ENCODE measurements around the gene CXCL14. TPM values are rescaled to one million over a fixed set of nuclear protein-coding genes. Genes with fewer than 3 reads are reported as not detected.

CXCL14 gene
- total RNA-seq, 1 donor = 0.18 TPM

DNA sequence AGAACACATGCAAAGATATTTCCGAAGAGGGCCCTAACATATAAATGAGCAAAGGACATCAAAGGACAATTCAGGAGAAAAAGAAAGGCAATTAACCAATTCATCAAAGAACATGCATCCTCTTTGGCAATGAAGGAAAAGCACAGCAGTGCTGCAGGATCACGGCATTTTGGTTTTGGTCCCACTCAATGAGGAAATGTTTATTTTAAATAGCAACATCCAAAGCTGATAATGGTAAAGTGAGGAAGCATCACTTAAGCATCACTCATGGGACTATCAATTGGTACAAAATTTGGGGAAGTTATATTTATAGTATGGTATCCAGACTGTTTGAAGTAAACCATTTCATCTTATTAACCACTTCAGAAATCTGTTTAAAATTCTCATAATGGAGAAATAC, 5.5 kb upstream of the CXCL14 start:
- TF ChIP-seq, protein P1, sequence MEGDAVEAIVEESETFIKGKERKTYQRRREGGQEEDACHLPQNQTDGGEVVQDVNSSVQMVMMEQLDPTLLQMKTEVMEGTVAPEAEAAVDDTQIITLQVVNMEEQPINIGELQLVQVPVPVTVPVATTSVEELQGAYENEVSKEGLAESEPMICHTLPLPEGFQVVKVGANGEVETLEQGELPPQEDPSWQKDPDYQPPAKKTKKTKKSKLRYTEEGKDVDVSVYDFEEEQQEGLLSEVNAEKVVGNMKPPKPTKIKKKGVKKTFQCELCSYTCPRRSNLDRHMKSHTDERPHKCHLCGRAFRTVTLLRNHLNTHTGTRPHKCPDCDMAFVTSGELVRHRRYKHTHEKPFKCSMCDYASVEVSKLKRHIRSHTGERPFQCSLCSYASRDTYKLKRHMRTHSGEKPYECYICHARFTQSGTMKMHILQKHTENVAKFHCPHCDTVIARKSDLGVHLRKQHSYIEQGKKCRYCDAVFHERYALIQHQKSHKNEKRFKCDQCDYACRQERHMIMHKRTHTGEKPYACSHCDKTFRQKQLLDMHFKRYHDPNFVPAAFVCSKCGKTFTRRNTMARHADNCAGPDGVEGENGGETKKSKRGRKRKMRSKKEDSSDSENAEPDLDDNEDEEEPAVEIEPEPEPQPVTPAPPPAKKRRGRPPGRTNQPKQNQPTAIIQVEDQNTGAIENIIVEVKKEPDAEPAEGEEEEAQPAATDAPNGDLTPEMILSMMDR (IDR thresholded peaks at IDR 0.05; ENCODE audit: insufficient read depth, low read length) = no peak
- H3K4me3 ChIP-seq (ENCODE audit: low read depth, low read length) = no peak overlapping the region
- DNase-seq (ENCODE audit: low read depth) = no peak

DNA sequence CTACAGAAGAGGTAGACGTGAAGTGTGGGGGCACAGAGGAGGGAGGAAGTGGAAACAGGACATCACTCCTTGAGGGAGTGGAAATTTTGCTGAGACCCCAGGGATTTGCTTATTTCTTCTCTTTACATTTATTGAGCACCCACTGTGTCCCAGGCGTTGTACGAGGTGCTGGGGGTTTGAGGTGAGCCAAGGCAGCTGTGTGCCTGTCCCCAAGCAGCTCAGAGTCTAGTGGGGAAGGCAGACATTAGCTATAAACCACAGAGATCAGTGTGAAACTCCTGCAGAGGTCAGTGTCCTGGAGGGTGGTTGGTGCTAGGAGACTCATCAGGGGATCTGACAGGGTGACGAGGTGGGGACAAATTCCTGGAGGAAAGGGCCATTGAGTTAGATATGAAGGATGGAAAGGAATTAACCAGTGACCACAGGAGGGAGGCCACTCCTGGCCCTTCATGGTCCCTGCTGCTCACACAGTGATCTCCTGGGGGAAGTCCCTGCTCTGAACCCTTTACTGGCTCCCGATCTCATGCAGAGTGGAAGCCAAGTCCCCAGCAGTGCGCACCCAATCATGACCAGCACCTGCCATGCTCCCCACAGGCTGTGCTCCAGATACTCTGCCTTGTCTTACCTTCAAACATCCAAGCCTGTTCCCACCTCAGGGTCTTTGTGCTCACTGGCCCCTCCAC, 3.4 kb upstream of the CXCL14 start:
- DNase-seq (ENCODE audit: low read depth) = no peak
- TF ChIP-seq, protein P1 (IDR thresholded peaks at IDR 0.05; ENCODE audit: insufficient read depth, low read length) = no peak
- H3K4me3 ChIP-seq (ENCODE audit: low read depth, low read length) = no peak overlapping the region

DNA sequence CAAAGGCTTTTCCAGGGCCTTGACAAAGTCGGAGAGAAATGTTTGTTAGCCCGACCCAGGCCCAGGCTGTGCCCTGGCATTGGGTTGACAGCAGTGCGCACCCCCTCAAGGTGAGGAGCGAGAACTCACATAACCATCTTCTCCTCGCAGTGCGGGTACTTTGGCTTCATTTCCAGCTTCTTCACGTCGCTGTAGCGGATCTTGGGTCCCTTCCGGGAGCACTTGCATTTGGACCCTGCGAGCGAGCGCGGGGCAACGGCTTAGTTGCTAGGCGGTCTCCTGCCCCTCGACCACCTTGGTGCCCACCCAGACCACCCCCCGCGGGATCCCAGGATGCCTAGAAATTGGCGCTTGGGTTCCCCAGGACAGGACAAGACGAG, 496 bp downstream of the CXCL14 start:
- TF ChIP-seq, protein P1 (IDR thresholded peaks at IDR 0.05; ENCODE audit: insufficient read depth, low read length) = no peak
- no peak overlapping the region for H3K4me3 ChIP-seq (ENCODE audit: low read depth, low read length)
- no peak for DNase-seq (ENCODE audit: low read depth)

DNA sequence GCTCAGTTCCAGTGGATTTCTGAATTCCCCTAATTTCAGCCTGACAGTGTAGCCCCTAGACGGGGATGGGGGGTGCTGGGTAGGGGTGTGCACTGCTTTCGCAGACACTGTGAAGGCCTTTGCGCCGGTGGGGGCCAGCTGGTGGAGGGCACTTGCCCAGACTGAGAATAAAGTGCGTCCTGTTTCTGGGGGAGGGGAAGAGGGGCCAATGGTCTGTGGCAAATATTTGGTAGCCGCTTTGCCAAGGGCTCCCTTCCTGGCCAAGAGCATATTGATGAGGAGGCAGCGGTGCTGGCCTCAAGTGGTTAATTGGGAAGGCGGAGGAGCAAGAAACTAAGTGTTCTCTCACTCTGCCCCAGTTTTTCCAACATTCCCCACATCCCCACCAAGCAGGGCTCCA, 1.4 kb downstream of the CXCL14 start:
- no peak for DNase-seq (ENCODE audit: low read depth)
- no peak overlapping the region for H3K4me3 ChIP-seq (ENCODE audit: low read depth, low read length)
- TF ChIP-seq, protein P1 (IDR thresholded peaks at IDR 0.05; ENCODE audit: insufficient read depth, low read length) = no peak

DNA sequence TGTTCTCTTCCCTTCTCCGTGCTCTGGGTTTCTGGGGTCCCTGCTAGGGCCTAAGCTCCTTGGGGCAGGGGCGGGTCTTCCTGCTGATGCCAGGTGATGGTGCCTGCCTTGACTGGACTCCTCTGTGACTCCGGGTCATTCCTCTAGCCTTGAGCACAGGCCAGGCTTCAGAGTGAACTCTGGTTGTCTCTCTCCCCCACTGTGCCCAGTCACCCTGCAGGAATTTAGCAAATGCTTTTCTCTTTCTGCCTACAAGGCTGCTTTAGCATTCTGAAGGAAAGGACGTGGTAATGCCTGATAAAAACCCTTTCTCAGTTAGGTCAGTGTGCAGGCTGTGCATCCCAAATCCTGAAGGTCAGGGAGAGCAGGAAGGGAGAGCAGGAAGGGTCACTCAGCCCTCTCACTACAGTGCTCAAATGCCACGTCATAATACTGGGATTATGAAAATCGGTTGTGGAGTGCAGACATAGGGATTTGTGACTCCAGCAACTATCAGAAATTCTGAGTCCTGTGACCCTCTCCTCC, 2.7 kb downstream of the CXCL14 start:
- H3K4me3 ChIP-seq (ENCODE audit: low read depth, low read length) = no peak overlapping the region
- DNase-seq (ENCODE audit: low read depth) = peak; percentile 19
- TF ChIP-seq, protein P1 (IDR thresholded peaks at IDR 0.05; ENCODE audit: insufficient read depth, low read length) = no peak

DNA sequence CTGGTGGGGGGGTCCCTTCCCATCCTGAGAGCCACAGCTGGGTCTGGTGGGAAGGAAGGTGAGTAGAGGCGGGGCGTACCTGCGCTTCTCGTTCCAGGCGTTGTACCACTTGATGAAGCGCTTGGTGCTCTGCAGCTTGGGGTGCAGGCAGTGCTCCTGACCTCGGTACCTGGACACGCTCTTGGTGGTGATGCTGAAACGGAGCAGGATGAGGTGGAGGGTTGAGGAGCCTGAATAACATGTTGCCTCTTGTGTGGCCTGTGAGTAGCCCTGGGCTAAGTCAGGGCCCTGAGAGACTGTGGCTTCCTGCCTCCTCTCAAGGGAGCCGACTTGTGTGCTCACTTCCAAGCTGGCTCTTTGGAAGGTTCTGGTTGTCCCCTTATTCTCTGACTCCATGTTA, 4.3 kb downstream of the CXCL14 start:
- H3K4me3 ChIP-seq (ENCODE audit: low read depth, low read length) = no peak overlapping the region
- TF ChIP-seq, protein P1 (IDR thresholded peaks at IDR 0.05; ENCODE audit: insufficient read depth, low read length) = no peak
- DNase-seq (ENCODE audit: low read depth) = no peak

DNA sequence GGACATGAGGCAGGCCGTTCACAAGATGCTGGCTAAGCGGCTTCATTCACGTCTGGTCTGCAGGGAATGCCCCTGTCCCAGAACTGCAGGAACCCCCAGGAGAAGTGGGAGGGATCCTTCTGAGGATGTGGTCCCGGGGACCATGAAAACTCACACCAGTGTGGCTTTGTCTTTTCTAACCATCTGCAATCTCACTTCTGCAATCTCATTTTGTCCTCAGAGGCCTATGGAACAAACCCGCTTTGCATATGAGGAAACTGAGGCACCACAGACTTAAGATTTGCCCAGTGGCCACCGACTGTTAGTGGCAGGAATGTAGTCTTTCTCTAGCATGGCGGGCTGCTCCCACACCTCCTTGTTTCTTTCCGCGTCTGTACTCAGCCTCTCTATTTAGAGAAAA, 6.9 kb downstream of the CXCL14 start:
- no peak for DNase-seq (ENCODE audit: low read depth)
- H3K4me3 ChIP-seq (ENCODE audit: low read depth, low read length) = no peak overlapping the region
- TF ChIP-seq, protein P1 (IDR thresholded peaks at IDR 0.05; ENCODE audit: insufficient read depth, low read length) = no peak

All from fibroblast of the aortic adventitia (primary cell).